NCI-H1105 (cell line): ENCODE results near the gene UGT2B10.

Source experiments
- DNase-seq: peaks from one replicate; lab custom pipeline; 2025; lab: John Stamatoyannopoulos, UW

The UGT2B10 gene

DNA sequence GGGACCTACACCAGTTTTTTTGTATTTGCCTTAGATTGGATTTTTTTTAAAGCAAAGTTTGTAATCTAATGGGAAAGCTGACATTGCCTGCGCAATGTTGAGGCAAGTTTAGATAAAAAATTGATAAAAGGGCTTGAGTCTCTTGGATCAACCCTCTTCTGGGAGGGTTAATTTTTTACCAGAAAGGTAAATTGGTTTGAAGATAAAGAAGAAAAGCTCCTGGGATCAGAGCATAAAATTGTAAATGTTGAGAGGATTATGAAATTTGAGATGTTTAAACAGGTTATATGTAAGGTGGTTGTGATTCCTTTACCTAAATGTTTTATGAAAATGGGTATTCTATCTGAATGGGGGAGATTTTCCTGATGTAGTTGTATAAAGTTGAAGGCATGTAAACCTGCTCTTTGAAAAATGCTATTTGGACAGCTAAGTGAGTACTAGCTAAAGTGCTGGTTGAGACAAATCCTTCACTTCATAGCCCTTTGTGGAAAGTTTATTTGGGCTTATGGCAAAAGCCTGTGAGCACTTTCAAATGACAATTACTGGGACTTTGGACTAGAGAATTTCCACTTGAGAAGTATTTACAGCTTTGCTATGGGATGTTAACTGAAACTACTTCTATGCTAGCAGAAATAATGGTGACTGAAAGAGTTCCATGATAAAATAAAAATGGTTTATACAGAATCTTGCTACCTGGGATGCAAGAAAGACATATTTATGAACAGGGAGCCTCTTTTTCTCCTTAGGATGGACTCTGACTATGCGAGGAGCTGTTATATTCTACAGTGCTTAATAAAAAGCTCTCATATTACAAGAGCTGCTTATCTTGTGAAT lies 56.2 kb downstream of the UGT2B10 start:
- DNase-seq: no peak

DNA sequence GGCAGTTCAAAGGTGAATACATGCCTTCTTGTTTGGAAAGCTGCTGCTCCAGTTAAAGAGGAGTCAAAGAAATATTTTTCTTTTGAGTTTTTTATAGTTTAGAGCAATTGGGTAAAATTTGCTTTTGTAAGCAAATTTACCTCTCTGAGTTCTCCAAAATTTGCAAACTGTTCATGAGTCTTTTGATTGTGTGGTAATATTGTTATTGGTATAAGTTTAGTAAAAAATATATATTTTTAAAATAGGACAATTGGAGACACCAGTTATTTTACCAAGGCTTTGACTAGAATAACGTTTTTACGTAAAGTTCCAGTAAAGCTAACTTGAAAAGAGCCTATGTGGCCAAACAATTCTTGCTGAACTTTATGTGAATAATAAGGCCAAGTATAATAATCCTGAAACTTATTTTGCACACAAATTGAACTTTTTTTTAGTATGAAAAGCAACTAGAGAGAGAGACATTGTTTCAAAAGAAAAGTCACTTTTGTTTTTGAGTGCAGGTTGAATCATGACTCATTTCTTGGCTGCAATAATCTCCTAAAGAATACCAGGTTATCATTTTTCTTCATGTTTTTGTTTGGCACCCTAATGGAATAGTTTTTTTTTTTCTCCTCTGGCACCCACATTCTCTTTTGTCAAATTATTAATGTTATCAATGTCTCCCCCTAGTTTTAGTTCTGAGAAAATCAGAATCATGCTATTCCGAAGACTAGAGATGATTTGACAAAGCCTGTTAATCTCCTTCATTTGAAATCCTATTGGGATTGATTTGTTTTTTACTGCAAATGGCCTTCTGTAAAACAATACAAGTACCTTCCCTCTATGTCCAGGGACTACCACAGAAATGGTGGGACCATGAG lies 57.1 kb downstream of the UGT2B10 start:
- no peak for DNase-seq

DNA sequence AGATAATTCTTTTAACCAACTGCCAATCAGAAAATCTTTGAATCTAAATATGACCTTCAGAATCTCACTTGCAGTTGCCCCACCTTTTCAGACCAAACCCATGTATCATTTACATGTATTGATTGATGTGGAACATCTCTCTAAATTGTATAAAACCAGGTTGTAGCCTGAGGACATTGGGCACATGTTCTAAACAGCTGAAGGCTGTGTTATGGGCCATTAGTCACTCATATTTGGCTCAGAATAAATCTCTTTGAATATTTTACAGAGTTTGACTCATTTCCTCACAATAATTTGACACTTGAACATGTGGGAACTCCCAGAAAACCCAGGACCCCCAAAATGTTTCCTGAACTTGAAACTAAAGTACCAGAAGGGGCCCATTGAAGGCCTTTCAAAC lies 58.7 kb downstream of the UGT2B10 start:
- DNase-seq: no peak

DNA sequence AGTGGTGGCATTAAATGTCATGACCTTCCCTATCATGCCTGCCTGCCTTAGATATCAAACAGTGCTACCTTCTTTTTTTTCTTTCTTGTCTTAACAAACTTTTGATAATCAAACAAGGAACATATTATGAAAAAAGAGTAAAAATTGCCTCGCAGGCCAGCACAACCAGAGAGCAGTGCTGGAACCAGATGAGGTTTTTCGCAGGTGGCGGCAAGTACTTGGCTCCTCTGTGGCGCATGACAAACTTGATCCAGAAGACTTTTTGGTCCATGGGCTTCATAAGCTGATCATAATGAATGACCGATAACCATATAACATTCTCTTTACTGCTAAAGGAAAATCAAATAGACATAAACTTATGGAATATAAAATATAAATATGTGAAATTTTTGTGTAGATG lies 61.8 kb downstream of the UGT2B10 start:
- DNase-seq: no peak

DNA sequence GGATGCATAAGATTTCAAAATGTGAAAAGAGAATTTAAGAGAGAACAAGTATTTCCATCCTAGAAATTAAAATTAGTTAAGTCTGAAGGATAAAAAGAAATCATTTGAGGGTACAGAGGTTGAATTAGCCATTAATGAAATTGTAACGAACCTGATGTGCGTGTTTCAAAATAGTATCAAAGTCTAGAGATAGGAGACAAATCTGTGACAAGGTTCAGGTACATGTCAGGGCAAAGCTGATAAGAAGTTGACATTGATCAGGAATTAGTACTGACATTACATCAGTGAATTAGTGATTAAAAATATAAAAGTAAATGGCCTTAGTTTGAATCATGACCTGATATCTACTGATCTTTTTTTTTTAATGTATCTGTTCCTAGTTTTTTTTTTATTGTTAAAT lies 62.3 kb downstream of the UGT2B10 start:
- DNase-seq: no peak
